Measurements from ENCODE around the gene KLHL13. TPM values are rescaled to one million over a fixed set of nuclear protein-coding genes. Genes with fewer than 3 reads are reported as not detected.

The KLHL13 gene
- total and polyA plus RNA-seq, 10 of the 15 experiments (the other 5 are each of a cell fraction or from before 2014, with no cell fraction given), result 8.2 to 34.1 (median 13.8) TPM

GRCh38 chrX:118022753-118023152 is 93.9 kb downstream of the KLHL13 start:
- Histone ChIP-seq H3K4me3 (no peak overlapping the region), H3K79me2 (ENCODE audit: control insufficient read depth, insufficient read depth, low read length) (no peaks in the 10 kb centered on the region), H3K4me1 (ENCODE audit: control insufficient read depth, insufficient read depth, low read length) (no peaks in the 10 kb centered on the region), H3K36me3 (ENCODE audit: control insufficient read depth in 2 of 2, insufficient read depth in 2 of 2, low read length in 1 of 2) (no peaks in the 10 kb centered on the region), H3K27me3 (replicated peaks in 1 of 2; ENCODE audit: control insufficient read depth in 2 of 2, insufficient read depth in 2 of 2, low read length in 1 of 2) (no peaks in the 10 kb centered on the region), H3K9ac (ENCODE audit: control insufficient read depth, insufficient read depth, low read length) (no peak overlapping the region), H4K20me1 (ENCODE audit: control insufficient read depth, insufficient read depth) (no peaks in the 10 kb centered on the region), H2AFZ (ENCODE audit: control insufficient read depth, low read depth, low read length) (no peak overlapping the region), H3K9me3 (replicated peaks; ENCODE audit: control insufficient read depth, insufficient read depth, low read length) (no peaks in the 10 kb centered on the region), H3K27ac (ENCODE audit: control insufficient read depth, insufficient read depth) (no peak overlapping the region), H3K4me2 (ENCODE audit: control insufficient read depth, insufficient read depth) (no peak overlapping the region)
- ChIA-PET CTCF (no interaction called here), POLR2A (no interaction called here), SMC1A (ENCODE audit: uncharacterized antibody, unreplicated experiment) (no interaction called here), RAD21 (ENCODE audit: unreplicated experiment) (no interaction called here)
- intact Hi-C loops (cut with micrococcal nuclease; ENCODE audit: unreplicated experiment), result no loop called here
- ATAC-seq, result no peak
- 35% methylated on average over 2 of the region's 2 CpGs for WGBS (ENCODE audit: insufficient coverage, insufficient replicate concordance, low lambda C conversion rate, missing lambda C conversion rate)
- no peak for DNase-seq (ENCODE audit: low read depth, low spot score)
- no TSS peak for BruUV-seq (replicated peaks)
- no peak for FAIRE-seq
- in situ Hi-C loops (cut with MboI), result no loop called here
- TF ChIP-seq CEBPZ (IDR thresholded peaks at IDR 0.05; ENCODE audit: low read depth, low read length), result no peak
- no peak for TF ChIP-seq BHLHE40 (IDR thresholded peaks at IDR 0.05; ENCODE audit: borderline replicate concordance in 1 of 2, low read depth in 2 of 2, low read length in 1 of 2)
- TF ChIP-seq, protein P1, sequence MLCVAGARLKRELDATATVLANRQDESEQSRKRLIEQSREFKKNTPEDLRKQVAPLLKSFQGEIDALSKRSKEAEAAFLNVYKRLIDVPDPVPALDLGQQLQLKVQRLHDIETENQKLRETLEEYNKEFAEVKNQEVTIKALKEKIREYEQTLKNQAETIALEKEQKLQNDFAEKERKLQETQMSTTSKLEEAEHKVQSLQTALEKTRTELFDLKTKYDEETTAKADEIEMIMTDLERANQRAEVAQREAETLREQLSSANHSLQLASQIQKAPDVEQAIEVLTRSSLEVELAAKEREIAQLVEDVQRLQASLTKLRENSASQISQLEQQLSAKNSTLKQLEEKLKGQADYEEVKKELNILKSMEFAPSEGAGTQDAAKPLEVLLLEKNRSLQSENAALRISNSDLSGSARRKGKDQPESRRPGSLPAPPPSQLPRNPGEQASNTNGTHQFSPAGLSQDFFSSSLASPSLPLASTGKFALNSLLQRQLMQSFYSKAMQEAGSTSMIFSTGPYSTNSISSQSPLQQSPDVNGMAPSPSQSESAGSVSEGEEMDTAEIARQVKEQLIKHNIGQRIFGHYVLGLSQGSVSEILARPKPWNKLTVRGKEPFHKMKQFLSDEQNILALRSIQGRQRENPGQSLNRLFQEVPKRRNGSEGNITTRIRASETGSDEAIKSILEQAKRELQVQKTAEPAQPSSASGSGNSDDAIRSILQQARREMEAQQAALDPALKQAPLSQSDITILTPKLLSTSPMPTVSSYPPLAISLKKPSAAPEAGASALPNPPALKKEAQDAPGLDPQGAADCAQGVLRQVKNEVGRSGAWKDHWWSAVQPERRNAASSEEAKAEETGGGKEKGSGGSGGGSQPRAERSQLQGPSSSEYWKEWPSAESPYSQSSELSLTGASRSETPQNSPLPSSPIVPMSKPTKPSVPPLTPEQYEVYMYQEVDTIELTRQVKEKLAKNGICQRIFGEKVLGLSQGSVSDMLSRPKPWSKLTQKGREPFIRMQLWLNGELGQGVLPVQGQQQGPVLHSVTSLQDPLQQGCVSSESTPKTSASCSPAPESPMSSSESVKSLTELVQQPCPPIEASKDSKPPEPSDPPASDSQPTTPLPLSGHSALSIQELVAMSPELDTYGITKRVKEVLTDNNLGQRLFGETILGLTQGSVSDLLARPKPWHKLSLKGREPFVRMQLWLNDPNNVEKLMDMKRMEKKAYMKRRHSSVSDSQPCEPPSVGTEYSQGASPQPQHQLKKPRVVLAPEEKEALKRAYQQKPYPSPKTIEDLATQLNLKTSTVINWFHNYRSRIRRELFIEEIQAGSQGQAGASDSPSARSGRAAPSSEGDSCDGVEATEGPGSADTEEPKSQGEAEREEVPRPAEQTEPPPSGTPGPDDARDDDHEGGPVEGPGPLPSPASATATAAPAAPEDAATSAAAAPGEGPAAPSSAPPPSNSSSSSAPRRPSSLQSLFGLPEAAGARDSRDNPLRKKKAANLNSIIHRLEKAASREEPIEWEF (IDR thresholded peaks at IDR 0.05; ENCODE audit: insufficient replicate concordance, low read depth, low read length), result no peak
- TF ChIP-seq SUPT20H (IDR thresholded peaks at IDR 0.05; ENCODE audit: borderline replicate concordance, control insufficient read depth, low read depth, low read length), result no peak

All from GM12878 (cell line).